ENCODE data around the gene PIGQ. TPM values are rescaled to one million over a fixed set of nuclear protein-coding genes. Genes with fewer than 3 reads are reported as not detected.

The PIGQ gene
- total and polyA plus RNA-seq, 2 of the 13 experiments (the other 11 are each of a cell fraction or from before 2014, with no cell fraction given): 7.7 to 19.7 TPM

- TF ChIP-seq ZNF407 (CRISPR knock-in tag; IDR thresholded peaks at IDR 0.05; ENCODE audit: not compliant biosample characterization): no peak
- TF ChIP-seq CREB3 (CRISPR knock-in tag; IDR thresholded peaks at IDR 0.05): no peak
- no peak for TF ChIP-seq BRD4 (CRISPR knock-in tag; IDR thresholded peaks at IDR 0.05)
- TF ChIP-seq ZNF781 (CRISPR knock-in tag; IDR thresholded peaks at IDR 0.05; ENCODE audit: borderline replicate concordance, not compliant biosample characterization): no peak
- no peak for TF ChIP-seq RFX3 (CRISPR knock-in tag; IDR thresholded peaks at IDR 0.05)
- TF ChIP-seq ELF3 (CRISPR knock-in tag; IDR thresholded peaks at IDR 0.05): no peak
- no peak for TF ChIP-seq ZC3H4 (CRISPR knock-in tag; IDR thresholded peaks at IDR 0.05; ENCODE audit: borderline replicate concordance)
- no peak for TF ChIP-seq ZNF75D (CRISPR knock-in tag; IDR thresholded peaks at IDR 0.05; ENCODE audit: borderline replicate concordance)
- TF ChIP-seq CEBPZ (IDR thresholded peaks at IDR 0.05; ENCODE audit: low read length): no peak
- TF ChIP-seq PRDM15 (CRISPR knock-in tag; IDR thresholded peaks at IDR 0.05): no peak
- TF ChIP-seq MNT (IDR thresholded peaks at IDR 0.05): no peak
- TF ChIP-seq ZSCAN12 (CRISPR knock-in tag; IDR thresholded peaks at IDR 0.05): no peak
Measured at GRCh38 chr16:585351-585750, 15.6 kb downstream of the PIGQ start (continued).

Data from HepG2 (cell line).